HCEC 1CT (cell line): ENCODE data around the gene THAP3.
A peak's percentile ranks its signal among the peaks of the same experiment; 100 is the strongest.

Experiments used
- DNase-seq: peaks from one replicate; pipeline ENCODE4 v3.0.0-alpha.2; 2017

The THAP3 gene

GRCh38 chr1:6624710-6625583, at the start of gene THAP3:
TSS of gene THAP3 (plus strand) at chr1:6624868. CDS start at chr1:6625219, 351 bp downstream.
- peak; percentile 83 for DNase-seq

- DNase-seq = no peak
Measured at GRCh38 chr1:6577831-6578525, 46.7 kb upstream of the THAP3 start.

GRCh38 chr1:6578624-6579373, 45.9 kb upstream of the THAP3 start:
- DNase-seq = no peak

GRCh38 chr1:6579374-6580118, 45.1 kb upstream of the THAP3 start, which contains the start of gene ZBTB48:
TSS of gene ZBTB48 (plus strand) at chr1:6579994. CDS start at chr1:6580610, 616 bp downstream.
- peak; percentile 95 for DNase-seq

- DNase-seq = no peak
Measured at GRCh38 chr1:6580119-6580592, 44.5 kb upstream of the THAP3 start.

- no peak for DNase-seq
Measured at GRCh38 chr1:6580593-6581409, 43.9 kb upstream of the THAP3 start.

GRCh38 chr1:6581561-6582305, 42.9 kb upstream of the THAP3 start:
- no peak for DNase-seq

GRCh38 chr1:6582370-6582769, 42.3 kb upstream of the THAP3 start:
- DNase-seq = no peak

GRCh38 chr1:6584126-6585080, 40.3 kb upstream of the THAP3 start:
- no peak for DNase-seq

- no peak for DNase-seq
Measured at GRCh38 chr1:6585081-6585722, 39.5 kb upstream of the THAP3 start.

- DNase-seq = no peak
Measured at GRCh38 chr1:6585841-6586240, 38.8 kb upstream of the THAP3 start.

- DNase-seq = no peak
Measured at GRCh38 chr1:6586404-6586816, 38.3 kb upstream of the THAP3 start.

- no peak for DNase-seq
Measured at GRCh38 chr1:6587261-6588005, 37.2 kb upstream of the THAP3 start.

- no peak for DNase-seq
Measured at GRCh38 chr1:6588128-6588892, 36.4 kb upstream of the THAP3 start.

- no peak for DNase-seq
Measured at GRCh38 chr1:6588893-6589520, 35.7 kb upstream of the THAP3 start.

GRCh38 chr1:6590046-6590445, 34.6 kb upstream of the THAP3 start:
- no peak for DNase-seq

- no peak for DNase-seq
Measured at GRCh38 chr1:6591222-6591621, 33.4 kb upstream of the THAP3 start.
